Mammary epithelial cell (primary cell): ENCODE data around the gene DIS3L2.

Experiments
- CTCF ChIP-seq, 2 donors: IDR thresholded peaks in 1 of 2; conservative IDR thresholded peaks in 1 of 2; 2 replicates each; pipeline ENCODE4 v1.5.1; 2011 to 2012; ENCODE audit warnings: inconsistent platforms in 2 of 2, low read length in 2 of 2, mild to moderate bottlenecking in 2 of 2, control low read depth in 1 of 2, low read depth in 1 of 2; ENCODE audit not compliant: insufficient read depth in 1 of 2; ENCODE audit errors: extremely low read depth in 1 of 2
- EZH2 ChIP-seq: IDR thresholded peaks from 2 replicates; pipeline ENCODE4 v1.6.1; 2012; ENCODE audit warnings: low read length, inconsistent platforms, borderline replicate concordance

GRCh38 chr2:231918501-231919330, 42.8 kb upstream of the DIS3L2 start:
- TF ChIP-seq CTCF (conservative IDR thresholded peaks at IDR 0.05 in 1 of 2, IDR thresholded peaks at IDR 0.05 in 1 of 2; ENCODE audit: extremely low read depth in 1 of 2, insufficient read depth in 1 of 2, low read depth in 1 of 2, low read length in 2 of 2): no peak
- no peak for TF ChIP-seq EZH2
